Measurements from ENCODE around the gene CHST5.
"Not testable (repeated sequence)": the region's sequence is repeated elsewhere in the genome, so short reads cannot be mapped to it uniquely, and the experiment has no call there.

CHST5 gene

DNA sequence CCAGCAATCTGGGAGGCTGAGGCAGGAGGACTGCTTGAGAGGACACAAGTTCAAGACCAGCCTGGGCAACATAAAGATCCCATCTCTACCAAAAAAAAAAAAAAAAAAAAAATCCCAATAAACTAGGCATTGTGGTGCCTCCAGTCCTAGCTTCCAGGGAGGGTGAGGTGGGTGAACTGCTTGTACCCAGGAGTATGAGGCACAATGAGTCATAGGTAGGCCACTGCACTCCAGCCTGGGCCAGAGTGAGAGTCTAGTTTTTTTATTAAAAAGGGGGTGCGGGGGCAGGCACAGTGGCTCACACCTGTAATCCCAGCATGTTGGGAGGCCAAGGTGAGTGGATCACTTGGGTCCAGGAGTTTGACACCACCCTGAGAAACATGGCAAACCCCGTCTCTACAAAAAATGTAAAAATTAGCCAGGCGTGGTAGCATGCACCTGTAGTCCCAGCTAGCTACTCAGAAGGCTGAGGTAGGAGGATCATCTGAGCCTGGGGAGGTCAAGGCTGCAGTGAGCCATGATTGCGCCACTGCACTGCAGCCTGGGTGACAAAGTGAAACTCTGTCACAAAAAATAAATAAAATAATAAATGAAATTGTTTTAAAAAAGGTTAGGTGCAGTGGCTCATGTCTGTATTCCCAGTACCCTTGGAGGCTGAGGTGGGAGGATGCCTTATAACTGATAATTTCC lies 32.8 kb downstream of the CHST5 start:
- no peak for DNase-seq

DNA sequence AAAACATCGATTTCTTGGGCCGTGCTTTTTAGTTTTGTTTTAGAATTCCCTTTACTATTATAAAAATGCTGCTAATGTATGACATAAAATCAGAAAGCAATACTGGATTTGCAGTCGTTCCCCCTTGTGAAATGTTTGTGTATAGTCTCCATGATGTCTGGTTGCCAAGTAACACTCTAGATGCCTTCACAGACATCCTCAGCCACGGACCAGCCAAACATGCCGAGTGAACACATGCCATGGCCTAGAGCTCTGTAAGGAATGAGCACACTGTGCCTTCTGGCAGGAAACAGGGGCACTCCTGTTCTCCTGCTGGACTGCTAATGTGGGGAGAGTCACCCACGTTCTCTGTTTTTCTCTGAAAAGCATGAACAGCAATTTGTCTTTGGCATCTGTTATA lies 34.1 kb downstream of the CHST5 start:
- DNase-seq: not testable (repeated sequence)

DNA sequence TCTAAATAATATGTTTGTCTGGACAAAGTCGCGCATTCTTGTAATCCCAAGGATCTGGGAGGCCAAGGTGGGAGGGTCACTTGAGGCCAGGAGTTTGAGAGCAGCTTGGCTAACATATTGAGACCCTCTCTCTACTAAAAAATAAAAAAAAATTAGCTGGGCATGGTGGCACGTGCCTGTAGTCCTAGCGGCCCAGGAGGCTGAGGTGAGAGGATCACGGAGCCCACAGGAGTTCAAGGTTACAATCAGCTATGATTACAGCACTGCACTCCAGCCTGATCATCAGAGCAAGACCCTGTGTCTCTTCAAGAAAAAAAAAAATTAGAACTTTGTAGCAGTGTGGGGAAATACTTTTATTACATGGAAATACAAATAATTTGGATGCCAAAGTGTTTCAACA lies 34.5 kb downstream of the CHST5 start:
- no peak for DNase-seq

DNA sequence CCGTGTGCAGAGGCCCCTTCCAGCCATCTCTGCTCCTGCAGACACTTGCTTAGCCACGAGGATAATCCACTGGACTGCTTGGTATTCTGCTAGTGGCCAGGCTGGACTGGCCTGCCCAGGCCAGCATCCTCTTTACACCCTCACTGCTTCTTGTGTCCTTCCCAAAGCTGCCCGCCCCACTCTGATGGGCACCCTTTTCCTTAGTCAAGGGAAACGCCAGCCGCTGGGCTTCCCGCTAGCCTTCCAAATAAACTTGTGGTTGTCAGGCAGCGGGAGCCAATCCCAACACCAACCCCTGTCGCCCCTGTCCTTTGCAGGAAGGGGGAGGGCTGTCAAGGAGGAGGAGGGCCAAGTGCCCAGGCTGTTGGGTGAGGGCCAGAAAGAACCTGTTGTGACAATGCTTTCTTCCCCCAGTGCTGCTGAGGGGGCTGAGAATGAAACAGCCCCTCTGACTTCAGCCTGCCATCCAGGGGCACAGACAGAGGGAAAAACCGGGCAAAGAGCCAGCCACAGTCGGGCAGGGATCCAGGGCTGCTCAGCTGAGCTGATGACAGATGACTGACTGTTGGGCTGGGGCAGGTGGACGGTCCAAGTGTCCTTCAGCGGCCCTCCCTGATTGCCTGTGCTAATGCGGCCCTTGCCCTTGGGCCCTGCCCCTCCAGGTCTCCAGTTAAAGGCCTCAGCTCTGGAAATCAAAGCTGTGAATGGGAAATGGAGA lies 37.1 kb downstream of the CHST5 start:
- not testable (repeated sequence) for DNase-seq

DNA sequence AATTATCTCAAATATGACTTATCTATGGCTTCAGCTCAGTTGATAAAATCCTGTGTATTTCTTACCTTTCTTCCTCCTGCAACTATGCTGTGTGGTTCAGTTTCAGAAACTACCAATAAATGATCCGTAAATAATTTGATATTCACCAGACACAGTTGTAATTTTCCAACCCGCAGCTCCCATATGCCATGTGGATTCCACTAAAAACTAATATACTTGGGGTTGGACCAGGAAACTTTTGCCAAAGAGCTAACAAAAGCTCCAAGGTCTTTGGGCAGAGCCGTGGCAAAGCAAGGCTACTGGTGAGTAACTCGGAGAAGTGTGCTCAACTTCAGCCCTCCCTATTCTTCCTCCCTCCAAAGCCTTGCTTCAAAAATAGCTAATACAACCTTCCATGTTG lies 38.4 kb downstream of the CHST5 start:
- no peak for DNase-seq

DNA sequence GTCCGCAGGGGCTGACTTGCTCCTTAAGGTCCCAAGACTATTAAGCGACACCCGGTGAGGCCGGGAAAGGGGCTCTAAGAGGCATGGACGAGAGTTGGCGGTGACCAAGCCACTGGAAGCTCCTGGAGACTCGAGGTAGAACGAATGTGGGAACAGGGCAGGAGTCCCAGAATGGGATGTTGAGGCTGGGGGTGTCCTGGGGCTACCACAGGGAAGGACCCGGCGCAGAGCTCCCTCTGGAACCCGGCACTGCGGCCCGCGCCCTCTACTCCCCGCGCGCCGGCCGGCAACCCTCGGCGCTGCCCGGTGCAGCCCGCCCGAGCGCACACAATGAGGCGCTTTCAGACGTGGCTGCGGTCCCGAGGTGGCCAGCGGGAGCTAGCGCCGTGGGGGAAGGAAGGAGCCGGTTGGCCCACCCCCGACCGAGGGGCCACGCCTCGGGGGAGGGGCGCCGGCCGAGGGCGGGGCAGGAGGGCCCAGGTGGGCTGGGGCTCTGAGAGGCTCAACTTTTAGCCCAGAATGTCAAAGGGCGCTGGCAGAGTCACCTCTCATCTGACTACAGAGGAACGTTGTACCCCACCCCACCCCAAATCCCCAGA lies 40.7 kb downstream of the CHST5 start, which contains the start of gene CHST6:
CHST6 (minus strand) TSS at position 366 of the 599 bp plus-strand sequence. CDS start 15,613 bp downstream, outside the sequence.
- no peak for DNase-seq

DNA sequence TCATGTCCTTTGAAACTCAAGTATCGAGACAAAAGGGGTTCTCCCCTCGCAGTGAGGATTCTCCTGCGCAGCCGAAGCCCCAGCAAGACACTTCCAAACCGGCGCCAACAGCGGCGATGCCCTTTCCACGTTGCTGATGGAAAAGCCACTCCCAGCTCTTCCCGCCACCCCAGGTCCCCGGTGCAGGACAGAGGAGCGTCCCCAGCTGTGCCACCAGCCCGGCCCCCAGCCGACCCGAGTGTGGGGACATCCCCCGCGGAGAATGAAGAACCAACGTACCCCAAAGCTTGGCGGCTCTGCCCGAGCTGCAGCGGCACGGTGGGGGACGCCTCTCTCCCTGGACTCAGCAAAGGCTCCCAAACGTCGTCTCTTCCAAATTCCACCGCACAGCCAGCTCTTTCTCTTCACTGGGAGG lies 41.2 kb downstream of the CHST5 start:
- DNase-seq: no peak

DNA sequence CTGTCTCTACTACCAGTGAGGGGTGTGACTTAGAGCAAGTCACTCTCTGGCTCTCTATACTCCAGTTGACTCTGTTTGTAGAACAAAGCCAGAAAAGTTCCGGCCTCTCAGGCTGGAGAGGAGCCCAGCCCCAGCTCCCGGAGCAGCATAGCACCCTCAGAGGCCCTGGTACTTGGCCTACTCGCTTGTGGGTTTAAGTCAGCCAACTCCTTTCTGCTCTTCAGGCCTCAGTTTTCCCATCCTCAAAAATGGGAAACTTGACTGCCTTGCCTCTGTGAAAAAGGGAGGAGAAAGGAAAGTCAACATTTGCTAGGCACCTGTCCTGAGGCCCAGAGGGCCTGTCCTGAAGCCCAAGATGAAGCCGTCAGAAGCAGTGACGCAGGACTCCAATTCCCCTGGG lies 41.7 kb downstream of the CHST5 start:
- DNase-seq: no peak

DNA sequence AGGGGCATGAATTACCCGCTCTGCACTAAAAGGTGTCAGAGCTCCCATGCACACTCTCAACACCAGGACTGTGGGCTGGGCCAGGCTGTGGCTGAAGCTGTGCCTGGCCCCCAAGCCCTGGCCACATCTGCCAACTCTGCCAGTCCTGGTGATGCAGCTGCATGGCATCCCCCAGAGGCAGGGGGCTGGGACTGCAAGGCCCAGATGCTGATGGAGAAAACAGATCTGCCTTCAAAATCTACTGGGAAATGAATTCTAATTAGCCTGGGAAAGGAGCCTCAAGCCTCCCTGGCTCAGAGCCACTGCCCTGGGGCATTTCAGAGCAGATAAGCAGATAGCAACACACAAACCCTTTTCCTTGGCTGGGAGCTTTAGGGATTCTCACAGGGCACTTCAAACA lies 44.0 kb downstream of the CHST5 start:
- no peak for DNase-seq

DNA sequence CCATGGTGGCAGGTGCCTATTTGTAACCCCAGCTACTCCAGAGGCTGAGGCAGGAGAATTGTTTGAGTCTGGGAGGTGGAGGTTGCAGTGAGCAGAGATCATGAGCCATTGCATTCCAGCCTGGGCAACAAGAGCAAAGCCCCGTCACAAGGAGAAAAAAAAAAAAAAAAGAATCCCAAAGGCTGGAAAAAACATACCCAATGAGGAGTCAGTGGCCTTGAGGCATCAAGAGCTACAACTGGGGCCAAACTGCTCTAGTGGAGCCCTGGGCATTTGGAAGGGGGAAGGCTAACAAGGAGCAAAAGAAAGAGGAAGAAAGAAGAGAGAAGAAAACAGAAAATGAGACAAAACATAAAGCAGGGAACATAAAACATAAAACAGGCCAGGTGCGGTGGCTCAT lies 47.6 kb downstream of the CHST5 start:
- no peak for DNase-seq

DNA sequence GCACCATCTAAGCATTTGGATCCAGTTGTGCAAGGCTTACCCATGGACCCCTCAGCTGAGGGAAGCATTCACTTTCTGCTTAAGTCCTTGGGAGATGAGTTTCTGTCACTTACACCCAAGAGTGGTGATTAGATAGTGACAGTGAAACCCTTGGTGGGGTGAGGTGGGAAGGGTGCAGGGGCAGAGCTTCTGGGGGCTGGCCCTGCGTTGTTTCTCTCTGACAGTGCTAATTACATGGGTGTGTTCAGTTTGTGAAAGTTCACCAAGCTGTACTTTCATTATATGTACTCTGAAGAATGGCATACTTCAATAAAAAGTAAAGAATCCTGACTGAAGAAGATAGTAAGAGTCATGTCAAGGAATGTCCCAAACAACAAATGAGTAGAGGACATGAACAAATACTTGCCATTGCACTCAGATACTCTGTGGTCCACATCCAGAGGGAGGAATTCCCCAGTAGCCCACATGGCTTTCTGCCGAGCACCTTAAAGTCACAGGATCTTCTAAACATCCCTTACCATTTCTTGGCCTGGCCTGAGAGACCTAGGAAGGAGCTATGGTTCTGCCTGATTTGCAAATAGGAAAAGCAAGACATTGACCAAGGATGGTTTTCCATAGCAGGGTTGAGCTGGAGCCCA lies 49.1 kb downstream of the CHST5 start:
- DNase-seq: no peak

DNA sequence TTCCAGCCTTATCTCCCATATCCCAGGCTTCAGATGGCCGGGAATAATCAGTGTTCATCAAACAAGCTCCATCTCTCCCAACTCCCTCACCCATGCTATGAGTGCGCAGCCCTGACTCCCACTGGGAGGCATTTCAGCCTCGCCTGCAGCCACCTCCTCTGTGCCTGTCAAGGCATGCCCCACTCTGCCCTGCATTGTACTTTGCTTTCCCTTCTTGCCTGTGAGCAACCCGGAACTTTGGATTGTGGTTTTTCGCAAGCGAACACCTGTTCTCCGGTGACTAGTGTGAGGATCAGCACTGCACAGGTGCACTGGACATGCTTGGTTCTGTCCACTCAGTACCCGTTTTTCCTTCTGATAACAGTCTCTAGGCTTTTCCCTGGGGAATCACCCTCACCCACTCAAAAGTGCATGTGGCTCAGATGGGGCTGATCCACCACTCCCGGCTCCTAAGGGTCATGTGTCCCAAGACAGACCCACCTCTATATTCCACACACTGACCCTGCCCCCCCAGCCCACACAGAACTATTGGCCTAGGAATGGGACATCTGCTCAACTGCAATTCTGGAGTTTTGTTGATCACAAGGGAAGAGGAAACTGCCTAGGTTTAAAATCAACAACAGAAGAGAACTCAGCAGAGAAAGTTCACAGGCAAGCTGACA lies 49.8 kb downstream of the CHST5 start:
- DNase-seq: no peak

DNA sequence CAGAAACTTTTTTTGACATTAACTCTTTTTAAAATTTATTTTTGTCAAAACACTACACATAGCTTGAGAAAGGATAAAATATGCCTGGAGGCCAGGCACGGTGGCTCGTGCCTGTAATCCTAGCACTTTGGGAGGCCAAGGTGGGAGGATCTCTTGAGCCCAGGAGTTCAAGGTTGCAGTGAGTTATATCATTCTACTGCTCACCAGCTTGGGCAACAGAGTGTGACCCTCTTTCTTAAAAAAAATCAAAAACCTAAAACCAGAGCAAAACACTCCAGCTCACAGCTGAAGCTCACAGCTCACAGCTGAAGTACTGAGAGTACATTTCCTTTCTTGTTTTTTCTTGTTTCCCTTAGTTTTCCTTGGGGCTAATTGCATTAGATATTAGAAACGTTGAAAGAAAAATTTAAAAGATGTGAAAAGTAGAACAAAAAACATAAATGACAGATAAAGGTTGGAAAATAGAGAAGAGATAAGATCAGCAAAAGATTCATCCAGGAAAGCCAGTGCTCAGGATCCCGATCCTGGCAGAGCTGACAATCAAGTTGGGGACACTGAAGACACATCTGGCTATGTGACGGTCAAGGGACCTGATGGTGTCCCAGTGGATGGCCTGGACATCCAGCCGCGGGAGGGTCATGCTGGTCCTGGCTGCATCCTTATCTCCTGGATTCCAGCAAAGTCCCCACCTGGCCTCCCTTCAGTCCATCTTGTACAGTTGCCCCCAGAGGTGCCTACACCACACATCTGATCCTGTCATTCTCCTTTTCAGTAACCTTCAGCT lies 50.5 kb downstream of the CHST5 start:
- no peak for DNase-seq

DNA sequence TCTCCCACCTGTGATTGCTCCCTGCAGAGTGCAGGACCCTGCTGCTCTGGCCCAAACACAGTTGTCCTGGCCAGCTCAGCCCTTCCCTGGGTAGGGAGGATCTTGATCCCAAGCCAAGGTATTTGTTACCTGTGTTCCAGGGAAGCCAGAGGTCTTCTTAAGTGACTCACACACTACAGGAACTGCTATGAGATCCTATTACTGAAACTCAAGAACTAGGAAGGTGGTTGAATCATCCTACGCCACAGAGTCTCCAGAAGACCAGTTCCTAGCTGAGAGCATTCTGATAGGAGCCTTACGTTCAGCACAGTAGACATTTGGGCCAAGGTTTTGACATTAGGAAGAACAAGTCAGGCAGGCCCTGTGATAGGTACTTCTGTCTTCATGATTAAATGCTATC lies 52.7 kb downstream of the CHST5 start:
- DNase-seq: no peak

DNA sequence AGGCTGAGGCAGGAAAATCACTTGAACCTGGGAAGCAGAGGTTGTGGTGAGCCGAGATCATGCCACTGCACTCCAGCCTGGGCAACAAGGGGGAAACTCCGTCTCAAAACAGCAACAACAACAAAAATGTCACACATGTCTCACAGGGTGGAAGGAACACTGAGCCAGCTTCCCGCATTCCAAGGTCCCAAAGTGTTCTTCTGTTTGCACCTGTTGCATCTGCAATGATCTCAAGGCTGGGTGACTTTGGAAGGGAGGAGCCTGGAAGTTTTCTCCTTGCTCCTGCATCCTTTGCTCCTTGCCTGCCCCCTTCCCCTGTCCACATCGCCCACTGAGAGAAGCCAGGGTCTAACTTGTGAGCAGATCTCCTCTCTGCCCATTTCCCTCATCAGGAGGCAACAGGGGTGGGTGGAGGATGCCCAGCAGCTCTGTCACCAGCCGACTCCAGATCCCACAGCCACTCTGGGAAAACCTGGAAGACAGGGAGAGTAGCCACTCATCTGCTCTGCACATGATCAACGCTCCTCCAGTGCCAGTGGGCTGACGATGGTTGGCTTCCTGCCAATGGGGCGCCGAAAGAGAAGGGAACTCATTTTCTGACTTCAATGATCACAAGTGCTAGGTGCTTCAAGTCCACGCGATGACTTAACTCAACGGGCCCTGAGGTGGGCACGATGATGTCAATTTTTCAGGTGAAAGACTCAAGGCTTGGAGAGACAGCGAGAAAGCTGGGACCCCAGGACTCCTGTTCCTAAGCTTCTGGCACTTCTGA lies 53.3 kb downstream of the CHST5 start:
- DNase-seq: no peak

DNA sequence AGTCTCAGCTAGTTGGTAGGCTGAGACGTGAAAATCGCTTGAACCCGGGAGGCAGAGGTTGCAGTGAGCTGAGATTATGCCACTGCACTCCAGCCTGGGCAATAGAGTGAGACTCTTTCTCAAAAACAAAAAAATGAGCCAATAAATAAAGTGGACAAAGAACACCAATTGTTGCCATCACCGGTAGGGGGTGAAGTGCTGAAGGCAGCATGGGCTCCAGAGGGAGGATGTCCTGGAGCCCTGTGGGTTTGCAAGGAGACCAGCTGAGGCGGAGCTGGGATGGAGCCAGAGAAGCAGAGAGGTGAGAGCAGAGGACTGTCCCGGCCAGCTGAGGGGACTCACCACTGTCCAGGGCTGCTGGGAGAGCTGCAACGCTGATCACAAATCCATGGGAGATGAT lies 54.4 kb downstream of the CHST5 start:
- no peak for DNase-seq

DNA sequence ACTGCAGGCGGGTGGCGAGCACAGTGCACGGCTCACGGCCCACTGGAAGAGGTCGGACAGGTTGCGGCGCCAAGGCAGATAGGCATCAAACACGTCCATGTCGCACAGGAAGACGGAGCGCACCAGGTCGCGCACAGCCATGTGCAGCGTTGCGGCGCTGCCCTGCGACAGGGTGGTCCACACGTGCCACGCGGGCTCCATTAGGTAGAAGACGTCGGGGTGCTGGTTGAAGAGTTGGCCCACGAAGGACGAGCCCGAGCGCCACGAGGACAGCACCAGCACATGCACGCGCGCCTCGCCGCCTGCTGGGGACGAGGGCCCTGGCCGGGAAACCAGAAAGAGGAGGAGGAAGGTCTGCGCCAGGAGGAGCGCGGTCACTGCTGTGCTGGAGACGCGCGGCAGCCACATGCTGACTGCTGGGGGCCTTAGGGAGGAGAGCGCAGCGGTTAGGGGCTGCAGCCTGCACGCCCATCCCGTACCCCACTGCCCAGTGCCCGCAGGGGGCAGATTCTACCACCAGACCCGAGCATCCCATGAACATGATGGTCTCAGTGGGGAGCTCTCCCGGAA lies 56.4 kb downstream of the CHST5 start:
- no peak for DNase-seq
